GM21447 (cell line): ENCODE measurements around the gene SHROOM1.
"Not testable (repeated sequence)": the region's sequence is repeated elsewhere in the genome, so short reads cannot be mapped to it uniquely, and the experiment has no call there.

Experiments used
- ATAC-seq: cut with Tn5 transposase; IDR thresholded peaks from one replicate; pipeline ENCODE4 v1.9.1; 2021; ENCODE audit not compliant: unreplicated experiment

SHROOM1 gene

GRCh38 chr5:132812123-132812765 is 18.2 kb downstream of the SHROOM1 start:
- no peak for ATAC-seq

- no peak for ATAC-seq
These were observed 19.8 kb downstream of the SHROOM1 start for GRCh38 chr5:132810605-132811004.

GRCh38 chr5:132808866-132809265 is 21.6 kb downstream of the SHROOM1 start:
- ATAC-seq: no peak

- no peak for ATAC-seq
These were observed 22.0 kb downstream of the SHROOM1 start for GRCh38 chr5:132808448-132808847.

GRCh38 chr5:132807163-132807838 is 23.1 kb downstream of the SHROOM1 start:
- no peak for ATAC-seq

GRCh38 chr5:132806804-132807162 is 23.7 kb downstream of the SHROOM1 start:
- not testable (repeated sequence) for ATAC-seq

GRCh38 chr5:132805872-132806271 is 24.6 kb downstream of the SHROOM1 start:
- ATAC-seq: not testable (repeated sequence)

GRCh38 chr5:132804219-132804618 is 26.2 kb downstream of the SHROOM1 start:
- ATAC-seq: not testable (repeated sequence)

GRCh38 chr5:132802685-132803066 is 27.8 kb downstream of the SHROOM1 start:
- ATAC-seq: not testable (repeated sequence)

- no peak for ATAC-seq
These were observed 28.3 kb downstream of the SHROOM1 start for GRCh38 chr5:132802044-132802684.

- ATAC-seq: no peak
These were observed 29.9 kb downstream of the SHROOM1 start for GRCh38 chr5:132800545-132800944.

GRCh38 chr5:132799392-132799791 is 31.1 kb downstream of the SHROOM1 start:
- ATAC-seq: no peak

GRCh38 chr5:132797651-132798050 is 32.8 kb downstream of the SHROOM1 start:
- ATAC-seq: no peak

- ATAC-seq: no peak
These were observed 39.4 kb downstream of the SHROOM1 start for GRCh38 chr5:132791026-132791425.

- ATAC-seq: no peak
These were observed 40.1 kb downstream of the SHROOM1 start for GRCh38 chr5:132790201-132790865.

GRCh38 chr5:132788990-132789886 is 41.2 kb downstream of the SHROOM1 start:
- ATAC-seq: no peak

GRCh38 chr5:132788508-132788907 is 41.9 kb downstream of the SHROOM1 start:
- no peak for ATAC-seq

GRCh38 chr5:132787076-132787475 is 43.4 kb downstream of the SHROOM1 start:
- no peak for ATAC-seq

- ATAC-seq: no peak
These were observed 44.6 kb downstream of the SHROOM1 start for GRCh38 chr5:132785864-132786263.

- ATAC-seq: no peak
These were observed 45.1 kb downstream of the SHROOM1 start for GRCh38 chr5:132785365-132785764.

- no peak for ATAC-seq
These were observed 48.3 kb downstream of the SHROOM1 start for GRCh38 chr5:132782101-132782500.
